Ovary (tissue), 9 donors: Measurements from ENCODE around the gene NEU4. TPM values are rescaled to one million over a fixed set of nuclear protein-coding genes. Genes with fewer than 3 reads are reported as not detected.
"Not testable (repeated sequence)": the region's sequence is repeated elsewhere in the genome, so short reads cannot be mapped to it uniquely, and the experiment has no call there.

Experiments
- DNase-seq, 5 donors: peaks; one replicate each; pipeline ENCODE4 v3.0.0-alpha.2; 2019 to 2020
- H3K27ac ChIP-seq, 2 donors: fragments of 200-600 bp; one replicate each; pipeline versions ENCODE4 v1.5.1 to v1.8.0; 2019 to 2022
- H3K27me3 ChIP-seq: fragments of 200-600 bp; one replicate; pipeline ENCODE4 v1.8.0; 2022
- H3K36me3 ChIP-seq: fragments of 200-600 bp; sonication (generic); one replicate; pipeline ENCODE4 v1.5.1; 2019
- H3K4me1 ChIP-seq: one replicate; pipeline ENCODE4 v1.8.1; 2013; ENCODE audit warnings: mild to moderate bottlenecking, moderate library complexity; ENCODE audit not compliant: insufficient read depth
- H3K4me3 ChIP-seq: fragments of 200-600 bp; sonication (generic); one replicate; pipeline ENCODE4 v1.5.1; 2017
- H3K9me3 ChIP-seq, 2 donors: fragments of 200-600 bp in 1 of 2; sonication (generic) in 1 of 2; one replicate each; pipeline versions ENCODE4 v1.5.1 to v1.8.1; 2013 to 2019; ENCODE audit warnings: mild to moderate bottlenecking in 1 of 2, moderate library complexity in 1 of 2
- EP300 ChIP-seq: sonication (generic); formaldehyde crosslinking; IDR thresholded peaks from one replicate; pipeline ENCODE4 v1.6.1; 2017; ENCODE audit warnings: antibody characterized with exemption
- POLR2A ChIP-seq: fragments of 450-650 bp; IDR thresholded peaks from one replicate; pipeline ENCODE4 v1.6.1; 2017; ENCODE audit warnings: antibody characterized with exemption, mild to moderate bottlenecking, moderate library complexity
- WGBS, 3 donors: extraction: QIAGEN DNeasy Blood & Tissue Kit in 1 of 3; methylation state at CpG; one replicate each; pipeline versions ENCODE4 v1.1.5 to v1.1.7; 2013 to 2017; 5-methylcytosine and 5-hydroxymethylcytosine counted together
- intact Hi-C, 4 donors: fragments of 100-400 bp; cut with DNase I; formaldehyde crosslinking; loops; one replicate each; pipeline versions ENCODE4 v1.11.0 to v1.15.1; 2022 to 2023
- polyA plus RNA-seq, 2 donors: library from polyadenylated mRNA; stranded (reverse); fragments of 200-250 nt in 1 of 2; fragments of 350-450 nt in 1 of 2; fragmentation: Illumina TruSeq in 1 of 2; extraction: RNeasy Lipid Tissue Mini Kit (QIAGEN cat#74804) in 1 of 2; gene quantifications; one replicate each; pipeline ENCODE4 v1.2.3, GENCODE V29; 2013 to 2014
- total RNA-seq, 7 donors: library from RNA; depleted of rRNA in 2 of 7; stranded (reverse); fragments of >200 nt in 2 of 7; fragmentation: NEBNext Ultra II Directional in 3 of 7; extraction: Animal tissue kit (Norgen Biotek cat#: 25700) in 3 of 7; gene quantifications; one replicate each; pipeline versions ENCODE4 v1.1.0 to v1.2.4, GENCODE V29; 2016 to 2023
- TF ChIP-seq, protein P1 (sequence below), 3 donors: fragments of 450-650 bp in 2 of 3; fragments of 200-600 bp in 1 of 3; IDR thresholded peaks; one replicate each; pipeline versions ENCODE4 v1.5.1 to v1.8.0; 2016 to 2022; ENCODE audit warnings: antibody characterized with exemption in 3 of 3, mild to moderate bottlenecking in 1 of 3
- donor health status: DM: no; HTN: no; CAD: no; lungs with moderate emphysema.
- donor health status: DM: no; HTN: no; CAD: no.
- donor health status: Bipolar disorder and iron deficiency.
- donor health status: DM: yes; HTN: yes; CAD: no.
- donor health status: DM: no; HTN: no; CAD: no.
- donor health status: DM: yes; HTN: yes; CAD: no.

Gene NEU4
- total and polyA plus RNA-seq, 9 donors = 0.23 to 7.2 (median 0.84) TPM; not detected in 2

DNA sequence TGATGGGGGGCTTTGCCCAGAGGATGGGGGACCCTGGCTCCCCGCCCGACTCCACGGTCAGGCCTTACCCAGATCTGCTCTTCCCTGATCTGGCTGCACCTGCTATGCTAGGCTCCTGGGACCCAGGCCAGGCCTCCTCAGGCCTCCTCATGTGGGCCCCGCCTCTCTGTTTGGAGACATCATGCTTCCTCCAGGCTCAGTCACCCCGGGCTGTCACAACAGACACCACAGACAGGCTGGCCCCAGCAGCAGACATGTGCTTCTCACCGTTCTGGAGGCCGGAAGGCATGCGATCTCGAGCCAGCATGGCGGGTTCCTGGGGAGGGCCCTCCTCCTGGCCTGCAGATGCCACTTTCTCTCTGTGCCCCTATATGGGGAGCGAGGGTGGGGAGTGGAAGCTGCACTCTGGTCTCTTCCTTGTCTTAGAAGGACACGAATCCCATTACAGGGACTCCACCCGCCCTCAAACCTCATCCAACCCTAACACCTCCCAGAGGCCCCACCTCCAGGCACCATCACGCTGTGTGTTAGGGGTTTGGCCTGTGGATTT is 10.8 kb upstream of the NEU4 start:
- WGBS, 3 donors = 86 to 92% (median 91%) methylated on average over 14 of the region's 14 CpGs
- TF ChIP-seq POLR2A = no peak
- TF ChIP-seq, protein P1, sequence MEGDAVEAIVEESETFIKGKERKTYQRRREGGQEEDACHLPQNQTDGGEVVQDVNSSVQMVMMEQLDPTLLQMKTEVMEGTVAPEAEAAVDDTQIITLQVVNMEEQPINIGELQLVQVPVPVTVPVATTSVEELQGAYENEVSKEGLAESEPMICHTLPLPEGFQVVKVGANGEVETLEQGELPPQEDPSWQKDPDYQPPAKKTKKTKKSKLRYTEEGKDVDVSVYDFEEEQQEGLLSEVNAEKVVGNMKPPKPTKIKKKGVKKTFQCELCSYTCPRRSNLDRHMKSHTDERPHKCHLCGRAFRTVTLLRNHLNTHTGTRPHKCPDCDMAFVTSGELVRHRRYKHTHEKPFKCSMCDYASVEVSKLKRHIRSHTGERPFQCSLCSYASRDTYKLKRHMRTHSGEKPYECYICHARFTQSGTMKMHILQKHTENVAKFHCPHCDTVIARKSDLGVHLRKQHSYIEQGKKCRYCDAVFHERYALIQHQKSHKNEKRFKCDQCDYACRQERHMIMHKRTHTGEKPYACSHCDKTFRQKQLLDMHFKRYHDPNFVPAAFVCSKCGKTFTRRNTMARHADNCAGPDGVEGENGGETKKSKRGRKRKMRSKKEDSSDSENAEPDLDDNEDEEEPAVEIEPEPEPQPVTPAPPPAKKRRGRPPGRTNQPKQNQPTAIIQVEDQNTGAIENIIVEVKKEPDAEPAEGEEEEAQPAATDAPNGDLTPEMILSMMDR (IDR thresholded peaks at IDR 0.05) = no peak
- no peak for TF ChIP-seq EP300
- peak; percentile 5 to 37 (median 12) for DNase-seq
- H3K27ac ChIP-seq = no peak overlapping the region
- no peaks in the 10 kb centered on the region for H3K9me3 ChIP-seq
- no peaks in the 10 kb centered on the region for H3K36me3 ChIP-seq
- intact Hi-C loops = no loop called here
- no peak overlapping the region for H3K4me3 ChIP-seq
- no peaks in the 10 kb centered on the region for H3K27me3 ChIP-seq
- H3K4me1 ChIP-seq = no peaks in the 10 kb centered on the region

DNA sequence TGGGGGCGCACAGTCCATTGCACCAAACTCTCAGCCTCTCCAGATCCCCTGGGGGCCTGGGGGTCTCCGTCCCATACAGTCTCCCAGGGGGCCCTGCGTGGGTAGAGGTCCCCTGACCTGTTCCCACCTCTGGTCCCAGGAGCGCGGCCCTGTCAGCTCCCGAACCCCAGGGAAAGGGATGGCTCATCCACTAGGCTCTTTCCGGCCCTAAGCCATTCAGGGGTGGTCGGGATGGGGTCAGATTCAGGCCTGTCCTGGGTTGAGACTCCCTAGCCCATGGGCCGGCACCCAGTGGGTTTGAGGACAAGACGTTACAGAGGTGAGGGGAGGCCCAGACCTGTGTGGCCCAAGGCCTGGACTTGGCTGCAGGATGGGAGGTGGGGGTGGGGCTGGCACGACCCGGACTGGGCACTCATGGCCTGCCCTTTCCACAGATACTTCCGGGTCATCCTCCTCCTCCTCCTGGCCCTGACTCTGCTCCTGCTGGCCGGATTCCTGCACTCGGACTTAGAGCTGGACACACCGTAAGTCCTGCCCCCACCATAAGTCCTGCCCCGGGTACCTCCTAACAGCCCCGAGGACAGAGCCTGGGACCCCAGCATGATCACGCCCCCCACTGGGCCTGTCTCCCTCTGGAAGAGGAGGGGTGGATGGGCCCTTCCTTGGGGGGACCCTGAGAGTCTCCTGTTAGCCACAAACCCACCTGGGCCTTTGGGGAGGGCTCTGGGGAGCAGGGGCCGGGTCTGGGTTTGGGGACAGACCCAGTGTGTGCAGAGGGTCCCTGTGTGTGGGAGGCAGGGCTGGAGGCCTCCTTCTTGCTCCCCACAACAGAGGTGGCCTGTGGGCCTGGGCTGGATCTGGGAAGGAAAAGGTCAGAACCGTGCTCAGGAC is 10.1 kb upstream of the NEU4 start:
- Histone ChIP-seq H3K36me3 (no peaks in the 10 kb centered on the region), H3K4me1 (peaks cover 2% of the 10 kb centered on the region), H3K9me3 (no peaks in the 10 kb centered on the region), H3K4me3 (no peak overlapping the region), H3K27ac (no peak overlapping the region), H3K27me3 (no peaks in the 10 kb centered on the region)
- DNase-seq = peak in 4 of 5 donors; percentile 8 to 32 (median 11)
- intact Hi-C loops = no loop called here
- 88 to 89% (median 88%) methylated on average over 19 to 21 of the region's 21 CpGs for WGBS, 3 donors
- TF ChIP-seq POLR2A = no peak
- TF ChIP-seq, protein P1 (IDR thresholded peaks at IDR 0.05) = no peak
- no peak for TF ChIP-seq EP300

GRCh38 chr2:241799522-241800197 is 9.3 kb upstream of the NEU4 start:
- 87 to 92% (median 88%) methylated on average over 8 to 10 of the region's 10 CpGs for WGBS, 3 donors
- Histone ChIP-seq H3K4me3 (no peak overlapping the region), H3K27ac (no peak overlapping the region), H3K27me3 (no peaks in the 10 kb centered on the region), H3K4me1 (peaks cover 2% of the 10 kb centered on the region), H3K36me3 (no peaks in the 10 kb centered on the region), H3K9me3 (no peaks in the 10 kb centered on the region)
- DNase-seq = peak; percentile 7 to 28 (median 10)
- TF ChIP-seq POLR2A (no peak), EP300 (no peak)
- TF ChIP-seq, protein P1 (IDR thresholded peaks at IDR 0.05) = no peak
- intact Hi-C loops = no loop called here

DNA sequence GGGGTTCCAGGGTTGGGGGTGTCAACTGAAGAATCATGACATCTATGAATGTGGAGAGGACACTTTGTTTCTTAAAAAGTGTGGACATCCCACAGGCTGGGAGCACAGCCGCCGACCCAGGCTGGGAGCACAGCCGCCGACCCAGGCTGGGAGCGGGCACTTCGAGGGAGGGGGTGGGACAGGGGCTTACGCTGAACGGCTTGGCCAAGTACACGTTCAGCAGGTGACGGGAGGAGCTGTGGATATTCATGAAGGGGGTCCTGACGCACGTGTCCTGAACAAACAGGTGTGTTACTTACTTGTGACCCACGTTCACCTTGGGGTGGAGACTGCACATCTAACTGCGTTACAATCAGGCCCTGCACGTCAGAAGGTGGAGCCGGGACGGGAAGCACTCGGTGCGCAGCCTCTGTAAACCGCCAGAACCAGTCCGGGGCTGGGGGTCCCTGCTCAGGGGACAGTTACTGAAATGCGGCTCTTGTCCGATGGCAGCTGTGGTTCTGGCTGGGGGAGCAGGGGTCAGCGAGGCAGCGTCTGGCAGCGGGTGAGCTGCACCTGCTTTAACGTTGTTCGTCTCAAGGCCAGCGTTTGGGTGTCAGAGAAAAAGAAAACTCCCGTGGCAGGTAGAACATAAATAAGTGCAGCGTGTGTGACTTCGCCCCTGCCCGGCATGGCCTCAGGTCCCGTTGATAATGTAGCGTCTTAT is 8.6 kb upstream of the NEU4 start:
- H3K4me1 ChIP-seq, H3K27ac ChIP-seq, H3K27me3 ChIP-seq, H3K4me3 ChIP-seq, intact Hi-C loops, H3K36me3 ChIP-seq, H3K9me3 ChIP-seq: not testable (repeated sequence)
- DNase-seq = peak in 3 of 5 donors; percentile 4 to 31 (median 10)
- WGBS, 3 donors = 65 to 78% (median 77%) methylated on average over 35 of the region's 35 CpGs
